Hepatocyte (in vitro differentiated cells): ENCODE results near the gene CEP170B. TPM values are rescaled to one million over a fixed set of nuclear protein-coding genes. Genes with fewer than 3 reads are reported as not detected.

ENCODE experiments used
- DNase-seq: peaks from one replicate; pipeline ENCODE4 v3.0.0-alpha.2; 2016; ENCODE audit warnings: low spot score
- H2AFZ ChIP-seq: fragments of 200-600 bp; sonication (generic); 2 replicates; pipeline ENCODE4 v1.6.0; 2016; ENCODE audit warnings: antibody characterized with exemption, mild to moderate bottlenecking
- H3K27ac ChIP-seq: fragments of 200-600 bp; sonication (generic); 2 replicates; pipeline ENCODE4 v1.5.1; 2016; ENCODE audit warnings: mild to moderate bottlenecking
- H3K27me3 ChIP-seq: fragments of 200-600 bp; sonication (generic); 2 replicates; pipeline ENCODE4 v1.6.1; 2016
- H3K36me3 ChIP-seq: fragments of 200-600 bp; sonication (generic); replicated peaks from 2 replicates; pipeline ENCODE4 v1.5.1; 2016; ENCODE audit warnings: low read depth; ENCODE audit not compliant: insufficient read depth
- H3K4me1 ChIP-seq: fragments of 200-600 bp; sonication (generic); 2 replicates; pipeline ENCODE4 v1.5.1; 2016; ENCODE audit warnings: mild to moderate bottlenecking, moderate library complexity; ENCODE audit not compliant: insufficient read depth
- H3K4me2 ChIP-seq: fragments of 200-600 bp; sonication (generic); 2 replicates; pipeline ENCODE4 v1.6.0; 2016
- H3K4me3 ChIP-seq: fragments of 200-600 bp; sonication (generic); 2 replicates; pipeline ENCODE4 v1.5.1; 2016; ENCODE audit warnings: mild to moderate bottlenecking
- H3K79me2 ChIP-seq: fragments of 200-600 bp; sonication (generic); 2 replicates; pipeline ENCODE4 v1.6.0; 2017; ENCODE audit warnings: mild to moderate bottlenecking
- H3K9me2 ChIP-seq: fragments of 200-600 bp; sonication (generic); replicated peaks from 2 replicates; pipeline ENCODE4 v1.6.0; 2017; ENCODE audit warnings: mild to moderate bottlenecking; ENCODE audit not compliant: insufficient read depth
- H3K9me3 ChIP-seq: fragments of 200-600 bp; sonication (generic); 2 replicates; pipeline ENCODE4 v1.5.1; 2016; ENCODE audit warnings: low read depth, mild to moderate bottlenecking
- H4K20me1 ChIP-seq: fragments of 200-600 bp; sonication (generic); 2 replicates; pipeline ENCODE4 v1.6.0; 2016; ENCODE audit warnings: mild to moderate bottlenecking; ENCODE audit not compliant: insufficient read depth, poor library complexity, severe bottlenecking
- CTCF ChIP-seq: fragments of 200-600 bp; sonication (generic); IDR thresholded peaks from 2 replicates; pipeline ENCODE4 v1.5.1; 2016; ENCODE audit warnings: antibody characterized with exemption, mild to moderate bottlenecking; ENCODE audit not compliant: poor library complexity
- EZH2 ChIP-seq: fragments of 200-600 bp; sonication (generic); IDR thresholded peaks from 2 replicates; pipeline ENCODE4 v1.6.1; 2016; ENCODE audit warnings: antibody characterized with exemption, mild to moderate bottlenecking, borderline replicate concordance
- EZH2phosphoT487 ChIP-seq: fragments of 200-600 bp; sonication (generic); IDR thresholded peaks from one replicate; pipeline ENCODE4 v1.6.1; 2018; ENCODE audit warnings: antibody characterized with exemption, mild to moderate bottlenecking, low read depth, moderate library complexity; ENCODE audit not compliant: unreplicated experiment, severe bottlenecking
- WGBS: methylation state at CpG from one replicate; pipeline ENCODE4 v1.1.6; 2016; ENCODE audit warnings: low lambda C conversion rate; ENCODE audit errors: missing lambda C conversion rate; 5-methylcytosine and 5-hydroxymethylcytosine counted together
- polyA plus RNA-seq: library from polyadenylated mRNA; unstranded; fragments of >200 nt; fragmentation: Nextera tagmentation; extraction: Ambion mirVana; gene quantifications from 2 replicates; pipeline ENCODE4 v1.2.1, GENCODE V29; 2016
- total RNA-seq: library from RNA; depleted of rRNA; stranded (reverse); fragments of >200 nt; gene quantifications from 2 replicates; pipeline ENCODE4 v1.2.3, GENCODE V29; 2014

The CEP170B gene
- total and polyA plus RNA-seq, 2 experiments from 2014 or later, result 7.6 to 20.3 TPM

- Histone ChIP-seq H3K9me2 (no peaks in the 10 kb centered on the region), H3K36me3 (no peaks in the 10 kb centered on the region), H3K27me3 (no peaks in the 10 kb centered on the region), H3K4me2 (no peak overlapping the region), H3K4me1 (peaks cover 6% of the 10 kb centered on the region), H3K27ac (no peak overlapping the region), H4K20me1 (peaks cover 31% of the 10 kb centered on the region), H3K4me3 (no peak overlapping the region), H3K79me2 (peaks cover 32% of the 10 kb centered on the region), H2AFZ (no peak overlapping the region), H3K9me3 (no peaks in the 10 kb centered on the region)
- no peak for TF ChIP-seq EZH2
- TF ChIP-seq EZH2phosphoT487, result no peak
- TF ChIP-seq CTCF, result no peak
- WGBS, result 91% methylated on average over 12 of the region's 16 CpGs
- DNase-seq, result no peak
Observed at GRCh38 chr14:104874571-104875411, 9.7 kb downstream of the CEP170B start.

GRCh38 chr14:104875412-104875751 lies 10.3 kb downstream of the CEP170B start:
- H3K27me3 ChIP-seq, result no peaks in the 10 kb centered on the region
- H2AFZ ChIP-seq, result no peak overlapping the region
- DNase-seq, result no peak
- no peaks in the 10 kb centered on the region for H3K36me3 ChIP-seq
- no peak overlapping the region for H3K27ac ChIP-seq
- peaks cover 26% of the 10 kb centered on the region for H4K20me1 ChIP-seq
- no peaks in the 10 kb centered on the region for H3K9me2 ChIP-seq
- no peaks in the 10 kb centered on the region for H3K9me3 ChIP-seq
- peaks cover 26% of the 10 kb centered on the region for H3K79me2 ChIP-seq
- peaks cover 6% of the 10 kb centered on the region for H3K4me1 ChIP-seq
- TF ChIP-seq CTCF (no peak), EZH2 (no peak), EZH2phosphoT487 (no peak)
- WGBS, result 95% methylated on average over 12 of the region's 13 CpGs
- H3K4me2 ChIP-seq, result no peak overlapping the region
- H3K4me3 ChIP-seq, result no peak overlapping the region

- peaks cover 6% of the 10 kb centered on the region for H3K4me1 ChIP-seq
- H3K4me2 ChIP-seq, result no peak overlapping the region
- no peak for DNase-seq
- H3K9me3 ChIP-seq, result no peaks in the 10 kb centered on the region
- H3K9me2 ChIP-seq, result no peaks in the 10 kb centered on the region
- H3K27me3 ChIP-seq, result no peaks in the 10 kb centered on the region
- no peak overlapping the region for H3K27ac ChIP-seq
- peaks cover 22% of the 10 kb centered on the region for H4K20me1 ChIP-seq
- peaks cover 23% of the 10 kb centered on the region for H3K79me2 ChIP-seq
- no peak overlapping the region for H2AFZ ChIP-seq
- H3K36me3 ChIP-seq, result no peaks in the 10 kb centered on the region
- WGBS, result 97% methylated on average over 6 of the region's 8 CpGs
- no peak for TF ChIP-seq EZH2phosphoT487
- H3K4me3 ChIP-seq, result no peak overlapping the region
Observed at GRCh38 chr14:104875811-104876210, 10.7 kb downstream of the CEP170B start.

- Histone ChIP-seq H4K20me1 (peaks cover 17% of the 10 kb centered on the region), H3K4me2 (no peak overlapping the region), H3K79me2 (peaks cover 20% of the 10 kb centered on the region), H2AFZ (no peak overlapping the region), H3K4me1 (peaks cover 6% of the 10 kb centered on the region), H3K9me2 (no peaks in the 10 kb centered on the region), H3K36me3 (no peaks in the 10 kb centered on the region), H3K9me3 (no peaks in the 10 kb centered on the region), H3K27me3 (no peaks in the 10 kb centered on the region), H3K27ac (no peak overlapping the region), H3K4me3 (no peak overlapping the region)
- WGBS, result 96% methylated on average over 7 of the region's 8 CpGs
- no peak for TF ChIP-seq EZH2phosphoT487
- TF ChIP-seq CTCF, result no peak
- no peak for TF ChIP-seq EZH2
- peak; percentile 54 for DNase-seq
Observed at GRCh38 chr14:104876251-104876699, 11.2 kb downstream of the CEP170B start.
